H9 (cell line): ENCODE data around the gene LMTK2. TPM values are rescaled to one million over a fixed set of nuclear protein-coding genes. Genes with fewer than 3 reads are reported as not detected.

ENCODE experiments used
- DNase-seq: peaks from one replicate; pipeline ENCODE4 v3.0.0-alpha.2; 2017
- H2AFZ ChIP-seq: one replicate; pipeline ENCODE4 v1.6.1; 2013; ENCODE audit warnings: mild to moderate bottlenecking, low read length, control low read depth, moderate library complexity
- H2AK5ac ChIP-seq: 2 replicates; pipeline ENCODE4 v1.6.1; 2013; ENCODE audit warnings: low read length, control low read depth, mixed read lengths; ENCODE audit not compliant: insufficient read length
- H2BK120ac ChIP-seq: one replicate; pipeline ENCODE4 v1.6.1; 2013; ENCODE audit warnings: low read depth, mild to moderate bottlenecking, low read length, control low read depth, inconsistent platforms; ENCODE audit not compliant: poor library complexity, severe bottlenecking
- H2BK12ac ChIP-seq: 2 replicates; pipeline ENCODE4 v1.6.1; 2013; ENCODE audit warnings: low read length, control low read depth, mixed read lengths, low read depth; ENCODE audit not compliant: insufficient read length
- H2BK15ac ChIP-seq: 2 replicates; pipeline ENCODE4 v1.6.1; 2013; ENCODE audit warnings: low read depth, low read length, control low read depth
- H2BK20ac ChIP-seq: one replicate; pipeline ENCODE4 v1.6.1; 2013; ENCODE audit warnings: low read depth, mild to moderate bottlenecking, low read length, control low read depth, inconsistent platforms; ENCODE audit not compliant: poor library complexity, severe bottlenecking
- H2BK5ac ChIP-seq: 2 replicates; pipeline ENCODE4 v1.6.1; 2013; ENCODE audit warnings: low read length, control low read depth, mixed read lengths; ENCODE audit not compliant: insufficient read length
- H3K14ac ChIP-seq: 2 replicates; pipeline ENCODE4 v1.6.1; 2013; ENCODE audit warnings: low read length, control low read depth; ENCODE audit not compliant: insufficient read depth
- H3K18ac ChIP-seq: 2 replicates; pipeline ENCODE4 v1.6.1; 2013; ENCODE audit warnings: low read depth, mild to moderate bottlenecking, mixed read lengths, low read length, control low read depth; ENCODE audit not compliant: insufficient read length
- H3K23ac ChIP-seq: 2 replicates; pipeline ENCODE4 v1.6.1; 2013; ENCODE audit warnings: low read length, control low read depth, mixed read lengths, low read depth; ENCODE audit not compliant: insufficient read length
- H3K23me2 ChIP-seq: 2 replicates; pipeline ENCODE4 v1.6.1; 2013; ENCODE audit warnings: low read depth, mild to moderate bottlenecking, mixed read lengths, low read length, control low read depth; ENCODE audit not compliant: insufficient read length, poor library complexity, severe bottlenecking
- H3K27ac ChIP-seq: 2 replicates; pipeline ENCODE4 v1.5.1; 2013; ENCODE audit warnings: low read length, control low read depth, mixed read lengths, low read depth; ENCODE audit not compliant: insufficient read length
- H3K27me3 ChIP-seq: 2 replicates; pipeline ENCODE4 v1.6.1; 2013; ENCODE audit warnings: low read length, control low read depth, inconsistent platforms; ENCODE audit not compliant: insufficient read depth
- H3K4ac ChIP-seq: 2 replicates; pipeline ENCODE4 v1.6.1; 2013; ENCODE audit warnings: low read depth, mild to moderate bottlenecking, control low read depth, inconsistent platforms, low read length, moderate library complexity
- H3K4me1 ChIP-seq: 2 replicates; pipeline ENCODE4 v1.6.1; 2013; ENCODE audit warnings: low read length, control low read depth, inconsistent platforms; ENCODE audit not compliant: insufficient read depth
- H3K4me2 ChIP-seq: 2 replicates; pipeline ENCODE4 v1.6.1; 2013; ENCODE audit warnings: low read length, control low read depth, mixed read lengths; ENCODE audit not compliant: insufficient read length, insufficient read depth
- H3K56ac ChIP-seq: 2 replicates; pipeline ENCODE4 v1.6.1; 2013; ENCODE audit warnings: low read depth, mild to moderate bottlenecking, mixed read lengths, low read length, control low read depth; ENCODE audit not compliant: insufficient read length
- H3K79me1 ChIP-seq: 2 replicates; pipeline ENCODE4 v1.6.1; 2013; ENCODE audit warnings: low read depth, mild to moderate bottlenecking, moderate library complexity, low read length, control low read depth, inconsistent platforms; ENCODE audit not compliant: insufficient read depth, poor library complexity, severe bottlenecking
- H3K79me2 ChIP-seq: 2 replicates; pipeline ENCODE4 v1.6.1; 2013; ENCODE audit warnings: low read length, control low read depth, inconsistent platforms; ENCODE audit not compliant: insufficient read depth
- H3K9ac ChIP-seq: 2 replicates; pipeline ENCODE4 v1.6.1; 2013; ENCODE audit warnings: low read length, control low read depth, mixed read lengths; ENCODE audit not compliant: insufficient read length; ENCODE audit errors: extremely low read depth
- H3K9me3 ChIP-seq: one replicate; pipeline ENCODE4 v1.6.1; 2013; ENCODE audit warnings: low read depth, low read length, inconsistent platforms; ENCODE audit not compliant: control insufficient read depth
- H3T11ph ChIP-seq: one replicate; pipeline ENCODE4 v1.6.1; 2013; ENCODE audit warnings: mild to moderate bottlenecking, low read length, control low read depth, inconsistent platforms
- H4K20me1 ChIP-seq: one replicate; pipeline ENCODE4 v1.6.1; 2013; ENCODE audit not compliant: control insufficient read depth, insufficient read length, insufficient read depth
- H4K5ac ChIP-seq: 2 replicates; pipeline ENCODE4 v1.6.1; 2013; ENCODE audit warnings: low read depth, mild to moderate bottlenecking, mixed read lengths, low read length, control low read depth; ENCODE audit not compliant: insufficient read length
- H4K8ac ChIP-seq: replicated peaks from 2 replicates; pipeline ENCODE4 v1.6.1; 2013; ENCODE audit warnings: low read length, control low read depth, mixed read lengths, low read depth; ENCODE audit not compliant: insufficient read length
- H4K91ac ChIP-seq: 2 replicates; pipeline ENCODE4 v1.6.1; 2013; ENCODE audit warnings: low read depth, mild to moderate bottlenecking, moderate library complexity, mixed read lengths, low read length, control low read depth; ENCODE audit not compliant: insufficient read length
- H3K27ac Mint-ChIP-seq, 3 experiments: 2 replicates in 2 of 3; 3 replicates in 1 of 3; pipeline ENCODE4 v1.8.0; 2020 to 2021; ENCODE audit warnings: mixed read lengths in 3 of 3, mild to moderate bottlenecking in 1 of 3, moderate library complexity in 1 of 3
- H3K27me3 Mint-ChIP-seq: 2 replicates; pipeline ENCODE4 v1.8.0; 2021; ENCODE audit warnings: low read depth, mild to moderate bottlenecking, moderate library complexity, mixed read lengths
- H3K36me3 Mint-ChIP-seq, 3 experiments: 2 replicates in 2 of 3; 3 replicates in 1 of 3; pipeline ENCODE4 v1.8.0; 2020 to 2021; ENCODE audit warnings: low read depth in 3 of 3, mixed read lengths in 3 of 3; ENCODE audit not compliant: insufficient read depth in 1 of 3
- H3K4me1 Mint-ChIP-seq, 2 experiments: 2 replicates each; pipeline ENCODE4 v1.8.0; 2020; ENCODE audit warnings: mixed read lengths in 2 of 2
- H3K4me3 Mint-ChIP-seq, 2 experiments: 2 replicates in 1 of 2; 3 replicates in 1 of 2; pipeline ENCODE4 v1.8.0; 2020 to 2021; ENCODE audit warnings: mild to moderate bottlenecking in 2 of 2, mixed read lengths in 2 of 2, moderate library complexity in 1 of 2
- H3K9me3 Mint-ChIP-seq, 2 experiments: 2 replicates in 1 of 2; 3 replicates in 1 of 2; pipeline ENCODE4 v1.8.0; 2020; ENCODE audit warnings: mild to moderate bottlenecking in 2 of 2, mixed read lengths in 2 of 2, moderate library complexity in 1 of 2
- CTCF ChIP-seq: fragments of 200-600 bp; sonication (generic); conservative IDR thresholded peaks from 3 replicates; pipeline ENCODE4 v1.8.0; 2021; ENCODE audit warnings: antibody characterized with exemption, mild to moderate bottlenecking
- WGBS: extraction: QIAGEN DNeasy Blood & Tissue Kit; methylation state at CpG from one replicate; pipeline ENCODE4 v1.1.7; 2013; ENCODE audit warnings: missing lambda C conversion rate, low lambda C conversion rate, mixed read lengths; ENCODE audit not compliant: insufficient read length; ENCODE audit errors: extremely low coverage; 5-methylcytosine and 5-hydroxymethylcytosine counted together
- total RNA-seq: library from RNA; stranded (reverse); gene quantifications from 2 replicates; pipeline ENCODE4 v1.2.1, GENCODE V29; 2021

The LMTK2 gene
- total RNA-seq, 1 experiment from 2014 or later = 24.9 TPM

GRCh38 chr7:98230746-98231471 lies 124.2 kb downstream of the LMTK2 start:
- H3K14ac ChIP-seq = no peak overlapping the region
- no peak overlapping the region for H3K9ac ChIP-seq
- H3K4me1 ChIP-seq = no peaks in the 10 kb centered on the region
- no peak overlapping the region for H3K27ac ChIP-seq
- no peak overlapping the region for H2AK5ac ChIP-seq
- H4K91ac ChIP-seq = no peak overlapping the region
- no peak overlapping the region for H3K23ac ChIP-seq
- H3T11ph ChIP-seq = no peak overlapping the region
- H2AFZ ChIP-seq = no peak overlapping the region
- Mint-ChIP-seq H3K27me3 (no peaks in the 10 kb centered on the region), H3K4me3 (no peak overlapping the region), H3K27ac (no peak overlapping the region), H3K36me3 (peaks cover 0 to 6% (median 0%) of the 10 kb centered on the region in 3 experiments; a peak in 2 of 7 replicates), H3K9me3 (no peaks in the 10 kb centered on the region; a peak in 1 of 5 replicates), H3K4me1 (peaks cover 0 to 3% of the 10 kb centered on the region in 2 experiments; a peak in 1 of 4 replicates)
- TF ChIP-seq CTCF = no peak
- no peak overlapping the region for H4K8ac ChIP-seq
- no peak overlapping the region for H3K18ac ChIP-seq
- H4K5ac ChIP-seq = no peak overlapping the region
- WGBS = no CpG with 5 or more reads among the region's 30 CpGs
- no peak overlapping the region for H2BK5ac ChIP-seq
- no peak overlapping the region for H2BK12ac ChIP-seq
- no peak overlapping the region for H2BK15ac ChIP-seq
- H2BK120ac ChIP-seq = no peak overlapping the region
- no peak overlapping the region for H2BK20ac ChIP-seq
- no peak overlapping the region for H3K56ac ChIP-seq
- no peaks in the 10 kb centered on the region for H4K20me1 ChIP-seq
- no peaks in the 10 kb centered on the region for H3K23me2 ChIP-seq
- no peaks in the 10 kb centered on the region for H3K27me3 ChIP-seq
- no peak overlapping the region for H3K4me2 ChIP-seq
- no peaks in the 10 kb centered on the region for H3K79me2 ChIP-seq
- no peak overlapping the region for H3K4ac ChIP-seq
- no peaks in the 10 kb centered on the region for H3K9me3 ChIP-seq
- H3K79me1 ChIP-seq = no peaks in the 10 kb centered on the region
- DNase-seq = no peak
